Measurements from ENCODE around the gene RABGAP1L.

Gene RABGAP1L

DNA sequence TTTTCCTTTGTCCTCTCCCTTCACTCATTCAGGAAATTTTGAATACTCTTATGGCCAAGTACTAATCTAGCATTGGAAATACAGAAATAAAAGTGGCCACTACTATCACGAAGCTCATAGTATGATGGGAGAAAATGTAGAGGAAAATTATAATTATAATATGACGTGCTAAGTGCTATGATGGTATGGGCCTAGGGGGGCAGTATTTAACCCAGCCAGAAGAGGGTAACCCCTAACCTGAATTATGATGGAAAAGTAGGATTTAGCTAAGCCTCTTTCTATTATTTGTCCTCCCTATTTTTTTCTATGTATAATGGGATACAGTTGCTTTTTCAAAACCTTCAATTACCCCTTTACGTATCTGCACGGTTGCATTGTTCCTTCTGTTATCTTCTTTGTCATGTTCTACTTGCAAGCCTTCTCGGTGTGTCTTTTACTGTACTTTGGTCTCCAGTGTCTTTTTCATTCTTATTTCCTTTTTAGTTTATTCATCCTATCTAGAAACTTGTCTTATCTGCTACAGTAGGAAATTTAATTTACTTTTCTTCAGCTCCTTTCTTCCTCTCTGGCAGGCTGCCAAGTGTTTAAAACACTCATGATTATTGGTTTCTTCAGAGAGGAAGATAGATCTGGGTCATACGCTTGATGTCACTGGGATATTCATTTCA lies 199.6 kb downstream of the RABGAP1L start:
- no peak overlapping the region for H3K4me3 ChIP-seq (ENCODE audit: low read depth, low read length)
- TF ChIP-seq, protein P1, sequence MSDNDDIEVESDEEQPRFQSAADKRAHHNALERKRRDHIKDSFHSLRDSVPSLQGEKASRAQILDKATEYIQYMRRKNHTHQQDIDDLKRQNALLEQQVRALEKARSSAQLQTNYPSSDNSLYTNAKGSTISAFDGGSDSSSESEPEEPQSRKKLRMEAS (IDR thresholded peaks at IDR 0.05; ENCODE audit: low read depth, low read length), result no peak
- no peak for TF ChIP-seq POLR2A (IDR thresholded peaks at IDR 0.05; ENCODE audit: extremely low read depth, insufficient read length)
- TF ChIP-seq, protein P2, sequence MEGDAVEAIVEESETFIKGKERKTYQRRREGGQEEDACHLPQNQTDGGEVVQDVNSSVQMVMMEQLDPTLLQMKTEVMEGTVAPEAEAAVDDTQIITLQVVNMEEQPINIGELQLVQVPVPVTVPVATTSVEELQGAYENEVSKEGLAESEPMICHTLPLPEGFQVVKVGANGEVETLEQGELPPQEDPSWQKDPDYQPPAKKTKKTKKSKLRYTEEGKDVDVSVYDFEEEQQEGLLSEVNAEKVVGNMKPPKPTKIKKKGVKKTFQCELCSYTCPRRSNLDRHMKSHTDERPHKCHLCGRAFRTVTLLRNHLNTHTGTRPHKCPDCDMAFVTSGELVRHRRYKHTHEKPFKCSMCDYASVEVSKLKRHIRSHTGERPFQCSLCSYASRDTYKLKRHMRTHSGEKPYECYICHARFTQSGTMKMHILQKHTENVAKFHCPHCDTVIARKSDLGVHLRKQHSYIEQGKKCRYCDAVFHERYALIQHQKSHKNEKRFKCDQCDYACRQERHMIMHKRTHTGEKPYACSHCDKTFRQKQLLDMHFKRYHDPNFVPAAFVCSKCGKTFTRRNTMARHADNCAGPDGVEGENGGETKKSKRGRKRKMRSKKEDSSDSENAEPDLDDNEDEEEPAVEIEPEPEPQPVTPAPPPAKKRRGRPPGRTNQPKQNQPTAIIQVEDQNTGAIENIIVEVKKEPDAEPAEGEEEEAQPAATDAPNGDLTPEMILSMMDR (IDR thresholded peaks at IDR 0.05; ENCODE audit: low read depth, low read length), result no peak
- no peak for TF ChIP-seq MYC (IDR thresholded peaks at IDR 0.05; ENCODE audit: low read depth, low read length)
- DNase-seq (ENCODE audit: low read depth), result no peak

DNA sequence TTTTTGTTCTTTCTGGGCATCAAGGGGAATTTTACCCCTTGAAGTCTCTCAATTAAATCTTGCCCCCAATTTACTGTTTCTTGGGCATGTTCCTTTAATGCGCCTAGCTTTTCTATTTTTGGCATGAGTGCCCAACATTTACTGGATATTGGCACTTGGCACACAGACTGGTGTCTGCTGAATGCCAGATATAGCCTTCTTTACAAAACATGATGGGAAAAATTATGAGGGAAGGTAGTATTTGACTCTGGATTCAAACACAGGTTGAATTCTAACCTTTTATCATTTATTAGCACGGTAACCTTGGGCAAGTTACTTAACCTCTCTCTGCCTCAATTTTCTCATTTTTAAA lies 200.1 kb downstream of the RABGAP1L start:
- no peak overlapping the region for H3K4me3 ChIP-seq (ENCODE audit: low read depth, low read length)
- TF ChIP-seq, protein P1 (IDR thresholded peaks at IDR 0.05; ENCODE audit: low read depth, low read length), result no peak
- TF ChIP-seq POLR2A (IDR thresholded peaks at IDR 0.05; ENCODE audit: extremely low read depth, insufficient read length) (no peak), MYC (IDR thresholded peaks at IDR 0.05; ENCODE audit: low read depth, low read length) (no peak)
- TF ChIP-seq, protein P2 (IDR thresholded peaks at IDR 0.05; ENCODE audit: low read depth, low read length), result no peak
- no peak for DNase-seq (ENCODE audit: low read depth)

DNA sequence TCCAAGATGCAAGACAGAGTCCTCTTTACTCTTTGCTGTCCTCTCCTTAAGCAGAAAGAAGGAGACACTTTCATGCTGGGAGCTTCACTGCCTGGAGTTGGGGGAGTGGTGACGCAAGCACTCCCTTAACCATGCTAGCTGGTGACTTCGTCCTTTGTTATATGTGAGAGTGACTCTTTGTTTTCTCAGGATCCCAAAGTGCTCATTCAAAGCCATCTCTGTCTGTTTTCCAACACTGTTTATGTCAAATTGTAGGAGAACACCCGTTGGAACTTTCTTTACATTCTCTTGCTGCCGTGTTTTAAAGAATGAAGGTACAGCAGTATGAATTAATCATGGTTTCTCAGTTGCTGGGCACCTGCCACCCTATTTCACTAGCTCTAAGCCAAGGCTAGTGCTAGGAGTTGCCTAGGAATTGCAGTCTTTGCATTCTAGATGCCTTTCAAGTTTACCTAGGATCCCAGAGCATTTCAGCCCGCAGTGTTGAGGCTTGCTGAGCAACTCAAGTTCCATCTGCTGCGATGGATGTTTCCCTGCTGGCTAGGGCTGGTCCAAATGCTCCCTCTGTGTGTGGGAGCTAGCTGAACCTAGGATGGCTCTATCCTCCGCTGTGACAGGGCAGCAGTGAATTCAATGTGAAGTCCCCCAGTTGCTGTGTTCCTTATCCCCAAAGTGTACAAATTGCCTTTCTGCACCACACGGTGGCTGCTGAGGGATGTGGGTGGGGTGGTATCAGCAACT lies 205.8 kb downstream of the RABGAP1L start:
- TF ChIP-seq, protein P2 (IDR thresholded peaks at IDR 0.05; ENCODE audit: low read depth, low read length), result no peak
- TF ChIP-seq POLR2A (IDR thresholded peaks at IDR 0.05; ENCODE audit: extremely low read depth, insufficient read length), result no peak
- TF ChIP-seq MYC (IDR thresholded peaks at IDR 0.05; ENCODE audit: low read depth, low read length), result no peak
- H3K4me3 ChIP-seq (ENCODE audit: low read depth, low read length), result no peak overlapping the region
- peak; percentile 3 for DNase-seq (ENCODE audit: low read depth)

DNA sequence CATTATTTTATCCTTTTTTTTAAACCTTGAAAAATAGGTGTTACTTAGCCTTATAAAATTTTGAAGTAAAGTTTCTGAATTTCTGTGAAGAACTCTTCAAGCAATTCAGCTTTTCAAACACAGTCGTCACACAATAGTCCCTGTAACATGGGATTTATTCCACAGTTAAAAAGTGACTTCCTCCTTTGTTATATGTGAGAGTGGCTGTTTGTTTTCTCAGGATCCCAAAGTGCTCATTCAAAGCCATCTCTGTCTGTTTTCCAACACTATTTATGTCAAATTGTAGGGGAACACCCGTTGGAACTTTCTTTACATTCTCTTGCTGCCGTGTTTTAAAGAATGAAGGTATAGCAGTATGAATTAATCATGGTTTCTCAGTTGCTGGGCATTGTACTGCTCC lies 207.6 kb downstream of the RABGAP1L start:
- TF ChIP-seq, protein P2 (IDR thresholded peaks at IDR 0.05; ENCODE audit: low read depth, low read length), result no peak
- H3K4me3 ChIP-seq (ENCODE audit: low read depth, low read length), result no peak overlapping the region
- no peak for DNase-seq (ENCODE audit: low read depth)

DNA sequence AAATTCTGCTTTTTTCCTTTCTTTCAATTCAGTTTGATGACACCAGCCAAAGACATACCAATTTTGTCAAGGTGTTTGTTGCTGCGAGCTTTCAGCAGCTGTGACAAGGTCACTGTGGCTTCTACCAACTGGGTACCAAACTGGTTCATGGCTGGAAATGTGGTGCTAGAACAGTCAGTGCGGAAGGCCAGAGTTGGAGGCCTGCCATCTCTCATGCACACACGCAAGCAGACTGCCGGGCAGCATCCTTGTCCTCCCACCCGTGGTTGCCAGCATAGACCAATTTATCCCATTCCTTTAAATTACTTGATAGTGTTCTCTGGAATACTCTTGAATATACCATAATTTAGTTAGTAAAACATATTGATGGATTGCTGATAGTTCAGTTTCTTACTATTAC lies 208.6 kb downstream of the RABGAP1L start:
- no peak overlapping the region for H3K4me3 ChIP-seq (ENCODE audit: low read depth, low read length)
- TF ChIP-seq MYC (IDR thresholded peaks at IDR 0.05; ENCODE audit: low read depth, low read length) (no peak), POLR2A (IDR thresholded peaks at IDR 0.05; ENCODE audit: extremely low read depth, insufficient read length) (no peak)
- TF ChIP-seq, protein P1 (IDR thresholded peaks at IDR 0.05; ENCODE audit: low read depth, low read length), result no peak
- TF ChIP-seq, protein P2 (IDR thresholded peaks at IDR 0.05; ENCODE audit: low read depth, low read length), result no peak
- no peak for DNase-seq (ENCODE audit: low read depth)

DNA sequence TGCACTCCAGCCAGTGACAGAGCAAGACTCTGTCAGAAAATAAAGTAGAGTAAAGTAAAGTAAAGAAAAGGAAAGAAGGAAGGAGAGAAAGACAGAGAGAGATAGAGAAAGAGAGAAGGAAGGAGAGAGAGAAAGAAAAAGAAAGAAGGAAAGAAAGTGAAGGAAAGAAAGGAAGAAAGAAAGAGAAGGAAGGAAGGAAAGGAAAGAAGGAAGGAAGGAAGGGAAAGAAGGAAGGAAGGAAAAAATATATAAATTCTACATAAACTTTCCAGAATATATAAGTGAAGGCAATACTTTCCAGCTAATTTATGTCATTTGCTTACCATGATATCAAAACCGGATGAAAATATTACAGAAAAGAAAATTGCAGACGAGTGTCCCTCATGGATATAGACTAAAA lies 216.7 kb downstream of the RABGAP1L start:
- H3K4me3 ChIP-seq (ENCODE audit: low read depth, low read length), result no peak overlapping the region
- no peak for DNase-seq (ENCODE audit: low read depth)
- TF ChIP-seq MYC (IDR thresholded peaks at IDR 0.05; ENCODE audit: low read depth, low read length), result no peak
- TF ChIP-seq POLR2A (IDR thresholded peaks at IDR 0.05; ENCODE audit: extremely low read depth, insufficient read length), result no peak
- TF ChIP-seq, protein P2 (IDR thresholded peaks at IDR 0.05; ENCODE audit: low read depth, low read length), result no peak
- TF ChIP-seq, protein P1 (IDR thresholded peaks at IDR 0.05; ENCODE audit: low read depth, low read length), result no peak
